ENCODE results near the gene JARID2.

DNA sequence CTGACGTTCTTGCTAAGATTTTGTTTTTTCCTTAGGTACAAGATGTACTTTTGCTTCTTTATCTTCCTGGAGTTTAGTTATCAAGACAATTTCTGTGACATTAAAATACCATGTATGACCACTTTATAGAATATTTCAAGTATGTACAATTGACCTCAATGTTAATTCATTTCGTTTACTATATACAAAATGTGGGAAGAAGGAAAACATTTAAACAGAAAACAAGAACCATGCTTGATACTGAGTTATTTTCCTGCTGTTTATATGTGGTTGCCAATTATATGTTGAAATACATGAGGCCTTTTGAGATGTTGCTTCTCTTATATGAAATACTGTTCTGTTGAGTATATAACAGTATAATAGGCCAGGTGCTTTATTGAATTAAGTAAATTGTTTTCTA is 184.3 kb downstream of the JARID2 start:
- TF ChIP-seq POLR2AphosphoS5 (IDR thresholded peaks at IDR 0.05; ENCODE audit: low read depth, low read length) (no peak), TAF1 (IDR thresholded peaks at IDR 0.05; ENCODE audit: borderline replicate concordance, insufficient read depth, low read length) (no peak)
- TF ChIP-seq, protein P1, sequence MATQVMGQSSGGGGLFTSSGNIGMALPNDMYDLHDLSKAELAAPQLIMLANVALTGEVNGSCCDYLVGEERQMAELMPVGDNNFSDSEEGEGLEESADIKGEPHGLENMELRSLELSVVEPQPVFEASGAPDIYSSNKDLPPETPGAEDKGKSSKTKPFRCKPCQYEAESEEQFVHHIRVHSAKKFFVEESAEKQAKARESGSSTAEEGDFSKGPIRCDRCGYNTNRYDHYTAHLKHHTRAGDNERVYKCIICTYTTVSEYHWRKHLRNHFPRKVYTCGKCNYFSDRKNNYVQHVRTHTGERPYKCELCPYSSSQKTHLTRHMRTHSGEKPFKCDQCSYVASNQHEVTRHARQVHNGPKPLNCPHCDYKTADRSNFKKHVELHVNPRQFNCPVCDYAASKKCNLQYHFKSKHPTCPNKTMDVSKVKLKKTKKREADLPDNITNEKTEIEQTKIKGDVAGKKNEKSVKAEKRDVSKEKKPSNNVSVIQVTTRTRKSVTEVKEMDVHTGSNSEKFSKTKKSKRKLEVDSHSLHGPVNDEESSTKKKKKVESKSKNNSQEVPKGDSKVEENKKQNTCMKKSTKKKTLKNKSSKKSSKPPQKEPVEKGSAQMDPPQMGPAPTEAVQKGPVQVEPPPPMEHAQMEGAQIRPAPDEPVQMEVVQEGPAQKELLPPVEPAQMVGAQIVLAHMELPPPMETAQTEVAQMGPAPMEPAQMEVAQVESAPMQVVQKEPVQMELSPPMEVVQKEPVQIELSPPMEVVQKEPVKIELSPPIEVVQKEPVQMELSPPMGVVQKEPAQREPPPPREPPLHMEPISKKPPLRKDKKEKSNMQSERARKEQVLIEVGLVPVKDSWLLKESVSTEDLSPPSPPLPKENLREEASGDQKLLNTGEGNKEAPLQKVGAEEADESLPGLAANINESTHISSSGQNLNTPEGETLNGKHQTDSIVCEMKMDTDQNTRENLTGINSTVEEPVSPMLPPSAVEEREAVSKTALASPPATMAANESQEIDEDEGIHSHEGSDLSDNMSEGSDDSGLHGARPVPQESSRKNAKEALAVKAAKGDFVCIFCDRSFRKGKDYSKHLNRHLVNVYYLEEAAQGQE (IDR thresholded peaks at IDR 0.05; ENCODE audit: insufficient read depth in 1 of 2, low read depth in 2 of 2, low read length in 2 of 2), result no peak
